NCI-H524 (cell line): ENCODE results near the gene KRTAP6-1.

Experiments used
- DNase-seq, 2 experiments: peaks; one replicate each; lab custom pipeline; 2025; lab: John Stamatoyannopoulos, UW

The KRTAP6-1 gene

DNA sequence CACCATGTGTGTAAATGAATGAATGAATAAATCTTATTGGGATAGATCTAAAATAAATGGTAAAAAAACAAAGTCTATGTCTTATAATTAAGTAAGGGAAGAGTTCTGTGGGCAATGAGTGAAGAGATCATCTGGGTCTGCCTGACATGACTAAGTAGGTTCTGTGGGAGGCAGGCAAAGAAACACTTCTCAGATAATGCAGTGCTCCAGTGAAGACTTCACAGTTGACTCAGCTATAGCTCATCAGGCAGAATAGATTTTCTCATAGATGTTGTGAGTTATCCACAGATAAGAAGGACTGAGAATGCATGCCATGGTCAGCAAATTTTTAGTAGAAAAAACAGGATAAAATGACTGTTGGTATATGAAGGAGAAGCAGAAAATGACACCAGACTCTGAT is 36.0 kb downstream of the KRTAP6-1 start:
- no peak for DNase-seq

DNA sequence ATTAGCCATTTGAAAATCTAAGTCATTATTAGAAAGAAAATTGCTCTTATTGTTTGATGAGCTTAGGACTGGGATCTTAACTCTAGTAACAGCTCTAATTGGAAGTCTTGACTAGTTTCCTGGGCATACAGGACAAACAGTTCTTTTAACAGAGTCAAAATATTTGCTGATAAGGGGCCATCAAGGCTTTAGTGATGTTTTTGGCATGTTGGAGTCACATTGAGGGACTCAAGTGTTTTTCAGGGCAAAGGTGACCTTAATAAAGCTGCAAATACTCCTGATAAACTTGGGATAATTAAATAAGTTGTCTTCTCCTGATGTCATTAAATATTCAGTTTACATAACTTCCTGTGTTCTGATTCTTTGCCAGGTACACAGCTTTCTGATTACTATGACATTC is 46.1 kb downstream of the KRTAP6-1 start:
- no peak for DNase-seq

DNA sequence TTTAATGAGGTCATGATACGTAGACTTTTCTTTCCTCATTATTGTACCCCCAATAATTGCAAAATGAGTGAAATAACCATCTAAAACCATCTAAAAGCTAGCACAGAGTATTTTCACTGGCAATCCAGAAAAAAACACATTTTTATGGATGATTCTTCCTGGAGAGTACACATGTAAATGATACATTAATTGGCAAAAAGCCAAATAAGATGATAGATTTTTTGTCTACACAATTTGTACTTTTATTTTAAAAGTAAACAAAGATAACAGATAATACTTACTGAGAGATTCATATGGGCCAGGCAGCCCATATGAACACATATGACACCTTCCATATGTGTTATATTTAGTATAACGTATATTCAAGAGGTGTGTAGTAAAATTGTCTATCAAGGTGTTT is 50.1 kb downstream of the KRTAP6-1 start:
- DNase-seq, result no peak
